Epithelial cell of prostate (primary cell): ENCODE measurements around the gene CHCHD3.

ENCODE experiments used
- DNase-seq: peaks from one replicate; pipeline ENCODE4 v3.0.0-alpha.2; 2011; ENCODE audit warnings: low read depth, low spot score
- H3K27ac ChIP-seq: fragments of 450-650 bp; 2 replicates; pipeline ENCODE4 v1.5.1; 2017; ENCODE audit warnings: mild to moderate bottlenecking

CHCHD3 gene

DNA sequence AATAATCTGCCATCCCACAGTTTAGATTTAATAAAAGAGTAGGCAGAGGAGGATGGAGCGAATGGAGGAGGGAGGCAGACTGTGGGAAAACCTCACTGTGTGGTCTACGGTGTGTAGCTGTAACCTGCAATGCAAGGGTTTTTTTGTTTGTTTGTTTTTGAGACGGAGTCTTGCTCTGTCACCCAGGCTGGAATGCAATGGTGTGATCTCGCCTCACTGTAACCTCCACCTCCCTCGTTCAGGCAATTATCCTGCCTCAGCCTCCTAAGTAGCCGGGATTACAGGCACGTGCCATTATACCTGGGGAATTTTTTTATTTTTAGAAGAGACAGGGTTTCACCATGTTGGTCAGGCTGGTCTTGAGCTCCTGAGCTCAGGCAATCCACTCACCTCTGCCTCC, 321.0 kb downstream of the CHCHD3 start:
- H3K27ac ChIP-seq = no peak overlapping the region
- no peak for DNase-seq

- DNase-seq = no peak
- H3K27ac ChIP-seq = peak overlapping the region; percentile 38
These were observed 321.7 kb downstream of the CHCHD3 start for GRCh38 chr7:132760244-132760623.

- peak; percentile 8 for DNase-seq
- peak overlapping the region; percentile 38 for H3K27ac ChIP-seq
These were observed 322.2 kb downstream of the CHCHD3 start for GRCh38 chr7:132759482-132760243.

DNA sequence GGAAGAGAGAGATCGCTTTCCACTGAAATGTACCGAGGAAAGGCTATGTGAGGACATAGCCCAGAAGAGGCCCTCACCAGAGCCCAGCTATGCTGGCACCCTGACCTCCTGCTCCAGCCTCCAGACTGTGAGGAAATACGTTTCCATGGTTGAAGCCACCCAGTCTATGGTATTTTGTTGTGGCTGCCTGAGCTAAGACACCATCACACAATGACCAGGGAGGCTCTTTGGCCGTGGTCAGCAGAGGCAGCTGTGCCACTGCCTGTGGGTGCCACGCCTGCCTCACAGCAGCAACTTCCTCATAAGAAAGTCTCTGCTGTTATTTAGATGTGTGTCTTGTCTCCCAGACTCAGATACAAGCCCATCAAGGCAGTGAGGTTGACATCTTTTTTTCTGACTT, 322.9 kb downstream of the CHCHD3 start:
- no peak overlapping the region for H3K27ac ChIP-seq
- DNase-seq = no peak

DNA sequence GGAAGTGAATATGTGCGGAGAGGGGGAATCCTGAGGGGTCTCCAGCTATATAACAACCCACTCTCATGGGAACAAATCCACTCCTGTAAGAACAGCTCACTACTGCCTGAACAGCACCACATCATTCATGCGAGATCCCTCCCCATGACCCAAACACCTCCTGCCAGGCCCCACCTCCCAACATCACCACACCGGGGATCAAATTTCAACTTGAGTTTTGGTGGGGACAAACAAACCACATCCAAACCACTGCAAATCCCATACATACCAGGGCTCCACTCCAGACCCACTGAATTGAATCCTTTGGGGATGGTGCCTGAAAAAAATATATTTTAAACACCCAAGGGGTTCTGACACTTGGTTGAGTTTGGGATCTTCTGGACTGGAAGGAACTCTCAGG, 324.1 kb downstream of the CHCHD3 start:
- H3K27ac ChIP-seq = no peak overlapping the region
- DNase-seq = no peak

- no peak for DNase-seq
- H3K27ac ChIP-seq = no peak overlapping the region
These were observed 325.4 kb downstream of the CHCHD3 start for GRCh38 chr7:132756484-132756990.

DNA sequence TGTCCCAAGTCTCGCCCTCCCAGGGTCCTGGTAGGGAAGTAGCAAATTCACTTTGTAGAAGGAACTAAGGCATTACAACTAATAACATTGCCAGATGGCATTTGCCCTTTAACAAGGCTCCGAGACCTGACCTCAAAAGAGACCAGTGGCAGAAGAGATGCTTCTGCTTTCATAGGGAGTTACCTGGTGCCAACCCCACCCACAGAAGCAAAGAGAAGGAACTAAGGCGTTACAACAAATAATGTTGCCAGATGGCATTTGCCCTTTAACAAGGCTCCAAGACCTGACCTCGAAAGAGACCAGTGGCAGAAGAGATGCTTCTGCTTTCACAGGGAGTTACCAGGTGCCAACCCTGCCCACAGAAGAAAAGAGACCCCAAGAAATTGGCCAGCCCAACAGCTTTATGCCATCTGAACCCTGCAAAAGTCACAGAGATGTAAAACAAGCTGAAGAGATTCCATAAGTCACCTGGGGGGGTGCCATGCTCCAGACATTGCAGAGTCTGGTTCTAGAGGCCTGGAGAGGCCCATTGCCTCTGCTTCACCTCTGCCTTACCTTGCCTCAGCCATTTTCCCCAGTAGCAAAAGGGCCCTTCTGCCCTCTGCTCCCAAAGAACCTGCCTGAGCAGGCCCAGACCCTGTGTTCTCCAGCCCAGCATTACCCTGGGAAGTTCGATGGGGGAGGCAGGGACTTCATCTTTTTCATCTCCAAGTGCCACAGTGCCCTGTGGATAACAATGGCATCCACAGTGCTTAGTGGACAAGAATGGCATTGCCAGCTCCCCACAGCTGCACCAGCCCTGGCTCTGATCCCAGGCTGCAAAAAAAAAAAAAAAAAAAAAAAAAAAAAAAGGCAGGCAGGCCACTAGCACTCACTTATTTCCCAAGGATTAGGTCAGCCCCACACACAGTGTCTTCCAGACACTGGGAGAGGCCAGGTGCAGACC, 326.1 kb downstream of the CHCHD3 start:
- DNase-seq = no peak
- no peak overlapping the region for H3K27ac ChIP-seq

DNA sequence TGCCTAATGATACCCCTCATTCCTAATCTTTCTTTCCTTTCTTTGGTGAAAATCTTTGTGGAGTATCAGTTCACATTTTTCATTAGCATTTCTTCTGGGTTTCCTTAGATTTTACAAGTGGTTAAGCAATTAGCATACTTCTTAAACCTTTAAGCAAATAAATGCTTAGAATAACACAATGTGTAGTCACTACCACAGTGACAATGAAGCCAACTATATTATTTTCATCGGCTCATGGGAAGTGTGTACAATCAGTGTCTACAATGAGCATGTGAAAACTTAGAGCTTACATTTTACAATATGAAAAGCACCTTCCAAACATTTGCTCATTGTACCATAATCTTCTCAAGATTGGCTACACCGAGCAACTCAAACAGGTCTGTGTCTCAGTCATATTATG, 329.5 kb downstream of the CHCHD3 start:
- DNase-seq = no peak
- no peak overlapping the region for H3K27ac ChIP-seq

- H3K27ac ChIP-seq = no peak overlapping the region
These were observed 330.6 kb downstream of the CHCHD3 start for GRCh38 chr7:132751244-132751647.

GRCh38 chr7:132750530-132751217, 331.2 kb downstream of the CHCHD3 start:
- H3K27ac ChIP-seq = no peak overlapping the region
- DNase-seq = no peak

More at GRCh38 chr7:132751244-132751647, 330.6 kb downstream of the CHCHD3 start:
- DNase-seq = no peak

DNA sequence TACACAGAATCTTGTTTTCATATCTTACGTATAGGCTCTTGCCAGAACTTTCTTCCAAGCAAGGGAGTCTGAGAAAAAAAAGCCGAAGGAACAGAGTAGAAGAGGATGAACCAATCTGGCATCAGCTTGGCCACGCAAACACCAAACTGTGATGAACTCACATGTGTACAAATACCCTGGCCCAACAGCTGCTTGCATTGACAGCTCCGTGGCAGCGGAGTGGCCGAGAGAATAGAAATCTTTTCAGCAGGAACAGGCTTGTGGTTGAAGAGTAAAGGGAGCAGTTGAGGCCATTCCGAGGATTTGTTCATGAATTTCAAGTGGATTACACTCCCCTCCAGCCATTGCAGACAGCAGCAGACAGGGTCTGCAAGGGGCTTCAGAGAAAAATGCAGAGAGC, 331.8 kb downstream of the CHCHD3 start:
- no peak for DNase-seq
- no peak overlapping the region for H3K27ac ChIP-seq

- H3K27ac ChIP-seq = no peak overlapping the region
- DNase-seq = no peak
These were observed 336.4 kb downstream of the CHCHD3 start for GRCh38 chr7:132745510-132745909.

- DNase-seq = no peak
- no peak overlapping the region for H3K27ac ChIP-seq
These were observed 337.9 kb downstream of the CHCHD3 start for GRCh38 chr7:132743974-132744373.

DNA sequence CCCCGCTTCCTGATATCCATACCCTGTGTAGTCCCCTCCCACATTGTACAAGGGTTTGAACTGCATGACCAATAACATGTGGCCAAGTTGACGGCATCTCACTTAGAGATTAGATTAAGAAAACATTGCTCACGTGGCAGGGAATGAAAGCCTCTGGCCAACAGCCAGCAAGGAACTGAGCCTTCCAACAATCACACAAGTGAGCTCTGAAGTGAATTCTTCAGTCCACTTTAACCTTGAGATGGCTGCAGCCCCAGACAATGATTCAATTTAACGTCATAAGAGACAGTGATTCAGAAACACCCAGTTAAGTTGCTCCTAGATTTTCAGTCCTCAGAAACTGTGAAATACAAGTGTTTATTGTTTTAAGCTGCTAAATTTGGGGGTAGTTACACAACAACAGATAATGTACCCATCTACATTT, 339.7 kb downstream of the CHCHD3 start:
- peak; percentile 12 for DNase-seq
- no peak overlapping the region for H3K27ac ChIP-seq

- H3K27ac ChIP-seq = no peak overlapping the region
- no peak for DNase-seq
These were observed 341.7 kb downstream of the CHCHD3 start for GRCh38 chr7:132740176-132740575.

DNA sequence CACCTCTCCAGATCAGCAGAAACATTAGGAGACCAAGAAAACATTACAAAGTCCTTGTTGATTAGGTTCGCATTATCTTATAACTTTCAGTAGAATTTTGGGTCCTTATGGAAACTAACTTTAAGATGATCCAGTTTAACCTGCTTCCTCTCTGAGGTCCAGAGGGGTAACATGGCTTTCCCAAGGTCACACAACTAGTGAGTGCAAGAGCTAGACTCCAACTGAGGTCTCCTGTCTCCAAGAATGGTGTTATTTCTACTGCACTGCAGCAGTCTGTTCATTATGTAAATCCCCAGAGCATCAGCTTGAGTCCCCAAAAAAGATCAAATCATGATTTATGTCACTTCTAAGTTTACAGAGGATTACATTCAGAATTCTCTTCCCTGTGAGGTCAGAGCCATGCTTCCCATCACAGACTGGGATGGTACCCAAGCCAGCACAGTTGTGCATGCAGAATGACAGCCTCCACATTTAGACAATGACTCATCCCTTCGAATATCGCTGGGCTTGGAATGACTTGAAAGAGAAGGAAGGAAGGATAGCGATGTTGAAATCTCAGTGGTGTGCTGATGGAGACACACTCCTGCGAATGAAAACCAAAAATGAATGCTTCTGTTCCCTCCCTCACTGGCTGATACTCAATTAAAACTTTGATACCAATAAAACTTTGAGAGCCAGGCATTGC, 342.5 kb downstream of the CHCHD3 start:
- H3K27ac ChIP-seq = no peak overlapping the region

GRCh38 chr7:132738254-132738653, 343.6 kb downstream of the CHCHD3 start:
- peak; percentile 69 for DNase-seq
- H3K27ac ChIP-seq = no peak overlapping the region

More for the DNA sequence above, 342.5 kb downstream of the CHCHD3 start:
- peak; percentile 33 for DNase-seq

GRCh38 chr7:132735476-132735875, 346.4 kb downstream of the CHCHD3 start:
- DNase-seq = no peak
- H3K27ac ChIP-seq = no peak overlapping the region
